GM21381 (cell line): Measurements from ENCODE around the gene TMEM269.

Experiments
- ATAC-seq: cut with Tn5 transposase; IDR thresholded peaks from one replicate; pipeline ENCODE4 v1.9.1; 2021; ENCODE audit warnings: mild to moderate bottlenecking, moderate library complexity; ENCODE audit not compliant: unreplicated experiment

TMEM269 gene

DNA sequence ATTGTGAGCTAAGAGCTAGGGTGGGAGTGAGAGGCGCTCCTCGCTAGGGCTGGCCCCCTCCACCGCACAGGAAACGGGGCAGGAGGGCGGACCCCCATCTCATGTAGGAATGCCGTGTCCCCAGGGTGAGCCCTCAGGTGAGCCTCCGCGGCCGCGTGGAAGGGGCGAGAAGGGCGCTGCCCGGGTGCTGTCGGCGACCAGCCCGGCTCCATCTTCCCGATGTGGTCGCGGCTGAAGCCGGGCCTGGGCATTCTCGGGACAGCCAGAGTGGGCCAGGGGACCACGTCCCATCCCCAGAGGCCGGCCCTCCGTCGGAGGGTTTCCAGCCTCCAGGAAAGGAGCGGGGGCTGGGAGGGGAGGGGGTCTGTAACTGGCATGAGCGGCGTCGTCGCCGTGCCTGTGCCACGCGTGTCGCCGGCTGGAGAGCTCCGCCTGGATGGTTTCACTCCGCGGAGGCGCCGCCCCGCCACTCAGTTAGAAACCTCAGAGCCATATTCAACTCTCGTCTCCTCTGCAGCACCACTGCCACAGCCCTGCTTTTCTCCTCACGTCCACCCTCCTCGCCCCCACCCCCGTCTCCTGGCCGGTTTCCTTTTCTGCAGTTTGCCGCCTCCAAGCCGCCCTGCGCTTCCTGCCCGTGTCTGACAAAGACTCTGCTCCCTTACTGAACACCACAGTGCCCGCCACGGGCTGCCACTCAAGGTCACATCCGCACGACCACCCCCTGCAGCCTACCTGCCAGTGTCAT lies at the start of gene TMEM269:
TSS of gene TMEM269 (plus strand) at position 46 of the 748 bp plus-strand sequence. CDS start 4,903 bp downstream, outside the sequence.
- no peak for ATAC-seq

GRCh38 chr1:42735056-42735455 lies 49.7 kb upstream of the TMEM269 start:
- no peak for ATAC-seq

DNA sequence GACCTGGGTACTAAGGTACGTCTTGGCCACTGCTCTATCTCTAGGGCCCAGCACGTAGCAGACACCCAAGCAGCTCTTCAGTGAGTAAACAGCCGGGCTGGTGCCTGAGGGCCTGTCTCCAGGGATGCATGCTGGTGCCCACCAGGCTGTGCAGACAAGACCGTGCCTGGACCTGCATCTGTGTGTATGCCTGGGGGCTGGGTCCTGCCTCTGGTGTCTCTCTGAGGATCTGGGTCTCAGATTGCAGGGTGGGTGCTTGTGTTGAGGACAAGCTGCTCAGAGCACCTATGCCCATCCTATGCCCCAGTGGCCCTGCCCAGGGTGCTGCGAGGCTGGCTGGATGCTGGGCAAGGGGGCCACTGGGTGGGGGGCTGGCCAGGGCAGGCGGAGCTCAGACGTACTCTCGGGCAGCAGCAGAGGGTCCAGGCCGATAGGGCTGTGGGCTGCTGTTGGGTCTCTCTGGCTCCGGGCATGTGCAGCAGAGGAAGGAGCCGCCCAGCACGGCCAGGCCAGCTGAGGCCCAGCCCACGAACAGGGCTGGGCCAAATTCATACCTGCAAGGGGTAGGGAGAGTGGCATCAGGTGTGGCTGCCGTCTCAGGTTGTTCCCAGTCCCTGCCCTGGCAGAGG lies 49.2 kb upstream of the TMEM269 start:
- no peak for ATAC-seq

DNA sequence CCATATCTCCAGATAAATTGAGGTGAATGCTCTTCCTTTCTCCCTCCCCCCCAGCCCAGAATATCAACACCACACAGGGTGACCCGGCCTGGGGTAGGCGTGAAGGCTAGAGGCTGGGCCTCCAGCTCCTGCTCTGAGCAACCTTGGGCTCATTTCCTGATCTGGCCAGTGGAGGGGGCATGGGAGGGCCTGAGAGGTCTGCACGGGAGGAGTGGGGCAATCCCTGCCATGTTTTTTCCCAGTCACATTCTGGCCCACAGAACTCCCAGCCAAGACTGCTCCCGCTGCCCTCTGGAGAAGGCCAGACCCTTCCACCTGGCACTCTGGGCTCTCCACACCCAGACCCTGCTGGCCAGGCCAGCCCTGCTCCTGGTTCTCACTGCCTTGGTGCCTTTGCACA lies 48.6 kb upstream of the TMEM269 start:
- no peak for ATAC-seq

GRCh38 chr1:42736571-42737200 lies 48.1 kb upstream of the TMEM269 start:
- no peak for ATAC-seq

GRCh38 chr1:42737257-42737656 lies 47.5 kb upstream of the TMEM269 start:
- no peak for ATAC-seq

DNA sequence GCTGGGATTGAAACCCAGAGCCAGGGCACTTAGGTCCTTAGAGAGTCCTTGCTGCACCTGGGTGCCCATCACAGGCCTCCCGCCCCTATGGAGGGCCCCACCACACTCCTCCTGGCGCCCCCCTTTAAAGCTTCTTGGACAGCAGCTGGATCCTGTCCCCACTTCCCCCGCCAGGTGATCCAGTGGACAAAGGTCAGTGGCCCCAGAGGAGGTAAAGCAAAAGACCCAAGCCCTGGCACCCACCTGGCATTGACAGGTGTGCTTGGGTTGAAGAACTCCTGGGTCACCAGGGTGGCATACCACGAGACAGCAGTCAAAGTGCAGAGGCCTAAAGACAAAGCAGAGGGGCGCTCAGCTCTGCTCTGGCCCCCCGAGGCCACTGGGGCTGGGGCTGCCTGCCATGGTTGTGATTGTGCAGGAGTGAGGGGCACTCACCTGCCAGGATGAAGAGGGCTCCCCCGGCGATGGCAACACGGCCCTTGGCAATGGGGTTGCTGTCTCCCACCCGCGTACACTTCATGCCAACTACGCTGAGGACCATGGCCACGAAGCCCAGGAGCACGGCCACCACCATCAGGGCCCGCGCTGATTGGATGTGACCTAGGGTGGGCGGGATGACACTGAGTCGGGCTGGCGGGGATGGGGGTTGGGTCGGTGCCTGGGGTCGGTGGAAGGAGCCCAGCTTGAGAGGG lies 46.7 kb upstream of the TMEM269 start:
- no peak for ATAC-seq

GRCh38 chr1:42738678-42739226 lies 46.0 kb upstream of the TMEM269 start:
- no peak for ATAC-seq

- ATAC-seq: no peak
Observed at GRCh38 chr1:42739753-42740700, 44.8 kb upstream of the TMEM269 start, which contains the start of gene CLDN19. TSS of gene CLDN19 (minus strand) at chr1:42740236. CDS start at chr1:42740063, 173 bp downstream.

DNA sequence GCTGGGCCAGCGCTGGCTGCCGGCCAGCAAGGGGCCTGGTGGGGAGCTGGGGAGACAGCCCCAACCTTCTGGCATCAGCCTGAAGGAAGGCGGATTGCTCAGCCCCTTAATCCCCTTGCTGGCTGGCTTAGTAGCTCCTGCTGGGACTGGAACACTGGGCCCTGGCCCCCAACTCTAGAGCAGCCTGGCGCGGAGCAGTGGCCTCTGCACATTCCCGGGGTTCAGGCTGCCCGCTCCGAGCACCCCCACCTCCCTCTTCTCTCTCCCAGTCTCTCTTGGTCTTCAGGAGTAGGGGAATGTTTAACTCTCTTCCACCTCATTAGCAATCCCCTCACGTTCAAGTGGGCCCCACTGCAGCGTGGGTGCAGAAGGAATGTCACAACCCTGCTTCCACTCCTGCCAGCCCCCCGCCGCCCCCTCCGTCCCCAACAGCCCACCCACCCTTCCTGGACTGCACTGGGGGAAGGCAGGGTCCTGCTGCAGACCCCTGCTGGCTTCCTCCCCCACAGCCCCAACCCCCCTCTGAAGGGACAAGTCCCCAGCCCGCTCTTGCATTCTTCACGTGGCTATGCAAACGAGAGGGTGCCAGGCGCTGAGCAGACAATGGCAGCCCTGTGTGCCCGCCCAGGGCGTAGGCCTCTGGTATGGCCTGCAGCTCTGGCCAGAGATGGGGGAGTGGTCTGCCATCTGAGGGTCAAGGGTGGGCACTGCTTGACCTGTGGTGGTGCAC lies 43.8 kb upstream of the TMEM269 start:
- no peak for ATAC-seq

DNA sequence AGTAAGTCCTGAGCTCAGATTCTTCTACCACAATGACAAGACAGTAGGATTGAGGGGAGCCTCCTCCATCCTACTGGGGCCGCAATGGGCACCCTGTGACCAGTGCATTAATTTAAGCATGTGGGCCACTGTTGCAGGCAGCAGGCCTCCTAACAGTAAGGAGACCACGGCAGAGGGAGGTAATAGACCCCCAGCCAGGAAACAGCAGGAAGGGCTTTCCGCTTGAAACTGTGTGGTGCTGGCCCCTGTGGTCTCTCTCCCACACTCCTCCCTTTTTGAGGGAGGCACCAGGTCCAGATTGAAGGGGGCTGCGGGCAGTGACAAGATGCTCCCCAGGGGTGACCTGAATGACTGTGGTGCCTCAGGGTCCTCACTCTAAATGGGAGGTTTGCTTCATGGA lies 43.1 kb upstream of the TMEM269 start:
- ATAC-seq: no peak

- ATAC-seq: no peak
Observed at GRCh38 chr1:42742141-42742540, 42.6 kb upstream of the TMEM269 start.

DNA sequence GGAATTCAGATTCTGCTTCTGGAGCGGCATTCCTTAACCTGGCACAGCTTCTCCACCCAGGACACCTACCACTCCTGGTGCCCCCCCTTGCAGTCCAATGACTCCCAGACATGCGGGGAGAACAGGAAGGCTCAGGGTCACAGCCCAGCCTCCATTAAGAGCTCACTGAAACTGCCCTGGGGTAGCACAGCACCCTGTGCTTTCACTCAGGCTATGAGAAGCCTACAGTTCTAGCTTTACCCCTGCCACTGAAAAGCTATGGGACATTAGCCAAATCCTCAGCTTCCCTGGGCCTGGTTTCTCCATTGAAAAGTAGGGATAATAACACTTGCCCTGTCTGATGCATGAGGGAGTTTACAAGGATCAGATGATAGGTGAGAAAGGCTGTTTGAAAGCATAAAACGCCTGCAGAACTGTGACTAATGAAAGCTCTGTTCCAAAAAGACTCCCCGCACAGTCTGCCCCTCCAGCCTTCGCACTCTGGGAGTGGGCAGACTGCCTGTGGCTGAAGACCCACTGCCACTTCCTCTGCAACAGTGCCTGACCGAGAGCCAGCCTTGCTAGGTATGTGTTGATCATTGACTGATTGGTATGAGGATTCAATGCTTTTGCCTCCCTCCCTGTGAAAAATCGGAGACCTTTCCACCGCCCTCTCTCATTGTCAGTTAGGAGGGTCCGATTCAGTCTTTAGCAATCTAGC lies 42.0 kb upstream of the TMEM269 start:
- ATAC-seq: no peak

- ATAC-seq: no peak
Observed at GRCh38 chr1:42743317-42744147, 41.3 kb upstream of the TMEM269 start.

DNA sequence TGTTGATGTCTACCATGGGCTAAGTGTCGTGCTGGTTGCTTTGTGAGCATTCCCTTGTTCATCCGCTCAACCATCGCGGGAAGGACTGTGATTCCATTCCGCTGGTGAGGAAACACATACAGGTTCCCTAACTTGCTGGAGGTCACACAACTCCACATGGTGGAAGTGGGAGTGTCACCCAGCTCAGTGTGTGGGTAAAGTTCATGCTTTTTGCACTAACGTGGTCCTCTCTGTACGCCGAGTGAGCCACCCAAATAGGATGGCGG lies 40.7 kb upstream of the TMEM269 start:
- no peak for ATAC-seq

GRCh38 chr1:42745851-42746250 lies 38.9 kb upstream of the TMEM269 start:
- no peak for ATAC-seq

DNA sequence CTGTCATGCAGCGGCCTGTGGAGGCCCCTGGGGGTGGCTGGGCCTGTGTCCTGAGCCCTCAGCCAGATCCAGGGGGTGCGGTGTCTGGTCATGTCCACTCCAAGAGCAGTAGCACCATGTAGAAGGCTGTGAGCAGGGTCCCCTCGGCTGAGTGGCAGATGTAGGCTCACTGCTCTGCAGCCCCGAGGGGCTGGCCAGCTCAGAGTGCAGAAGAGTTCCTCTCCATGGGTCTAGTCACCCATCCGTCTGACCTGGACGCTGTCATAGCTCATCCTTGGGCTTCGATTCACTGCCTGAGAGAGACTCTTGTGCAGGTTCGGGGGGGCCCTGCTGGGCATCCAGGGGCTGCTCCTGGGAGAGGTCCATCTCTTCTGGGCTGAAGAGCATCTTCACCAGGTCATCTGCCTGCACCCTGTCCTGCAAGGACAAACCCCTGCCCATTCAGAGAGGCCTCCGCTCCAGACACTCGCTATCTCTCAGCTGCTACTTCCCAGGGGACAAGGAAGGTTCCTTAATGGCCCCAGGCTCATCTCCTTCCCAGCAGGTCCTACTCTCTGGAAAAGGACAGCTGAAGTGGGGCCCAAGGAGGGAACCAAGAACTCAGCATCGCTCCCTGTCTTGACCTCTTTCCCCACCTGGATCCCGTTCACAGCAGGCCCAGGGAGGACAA lies 38.2 kb upstream of the TMEM269 start:
- ATAC-seq: no peak

GRCh38 chr1:42747125-42747524 lies 37.7 kb upstream of the TMEM269 start:
- no peak for ATAC-seq
